HG02943 (cell line): ENCODE results near the gene OR2D2.
"Not testable (repeated sequence)": the region's sequence is repeated elsewhere in the genome, so short reads cannot be mapped to it uniquely, and the experiment has no call there.

Experiments
- ATAC-seq: cut with Tn5 transposase; IDR thresholded peaks from one replicate; pipeline ENCODE4 v1.9.1; 2021; ENCODE audit warnings: mild to moderate bottlenecking, low read depth, moderate library complexity; ENCODE audit not compliant: unreplicated experiment

The OR2D2 gene

GRCh38 chr11:6887711-6888110 is 4.6 kb downstream of the OR2D2 start:
- ATAC-seq: not testable (repeated sequence)

GRCh38 chr11:6882751-6883150 is 9.5 kb downstream of the OR2D2 start:
- no peak for ATAC-seq

- ATAC-seq: no peak
Measured at GRCh38 chr11:6876914-6877313, 15.4 kb downstream of the OR2D2 start.

- no peak for ATAC-seq
Measured at GRCh38 chr11:6876325-6876724, 16.0 kb downstream of the OR2D2 start, which contains the start of gene OR10A4. TSS of gene OR10A4 (plus strand) at chr11:6876625. CDS start at chr11:6876648, 23 bp downstream.

GRCh38 chr11:6875761-6876160 is 16.5 kb downstream of the OR2D2 start:
- ATAC-seq: no peak

GRCh38 chr11:6871278-6871677 is 21.0 kb downstream of the OR2D2 start:
- ATAC-seq: no peak

- ATAC-seq: no peak
Measured at GRCh38 chr11:6864438-6864837, 27.9 kb downstream of the OR2D2 start.

DNA sequence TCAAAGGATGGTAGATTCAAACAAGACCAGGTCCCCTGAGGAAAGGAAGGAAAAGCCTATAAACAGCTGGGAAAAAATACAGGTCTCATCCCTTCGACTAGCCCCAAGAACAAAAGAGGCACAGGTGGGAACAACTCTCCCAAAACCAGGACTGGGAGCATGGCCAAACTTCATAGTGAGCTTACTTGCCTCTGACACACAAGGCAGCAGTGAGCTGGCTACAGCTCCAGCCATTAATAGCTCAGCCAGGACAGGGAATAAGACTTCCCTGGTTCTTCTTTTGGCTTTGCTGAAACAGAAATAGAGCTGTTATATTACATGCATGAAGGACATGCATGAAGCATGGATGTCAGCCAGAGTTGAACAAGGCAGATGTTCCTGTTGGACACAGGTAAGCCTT is 29.3 kb downstream of the OR2D2 start, which contains the start of gene OR10A2:
TSS of gene OR10A2 (plus strand) at position 97 of the 400 bp plus-strand sequence. CDS start 6,698 bp downstream, outside the sequence.
- no peak for ATAC-seq

DNA sequence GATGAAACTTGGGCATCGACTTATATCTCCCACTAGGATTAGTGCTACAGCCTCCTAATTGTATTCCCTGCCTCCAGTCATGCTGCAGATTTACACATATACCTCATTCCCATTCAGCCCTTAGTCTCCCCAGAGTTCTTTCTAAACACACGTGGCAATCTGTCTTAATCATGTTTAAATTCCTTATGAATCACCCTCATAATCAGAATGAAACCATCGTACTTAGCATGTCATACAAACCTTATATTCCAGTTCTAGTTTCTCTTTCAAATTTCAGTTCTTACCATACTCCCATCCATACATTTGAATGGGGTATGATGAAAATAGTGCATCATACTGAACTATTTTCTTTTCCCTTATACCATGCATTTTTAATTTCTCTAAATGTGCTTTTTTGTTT is 35.4 kb downstream of the OR2D2 start:
- ATAC-seq: no peak

DNA sequence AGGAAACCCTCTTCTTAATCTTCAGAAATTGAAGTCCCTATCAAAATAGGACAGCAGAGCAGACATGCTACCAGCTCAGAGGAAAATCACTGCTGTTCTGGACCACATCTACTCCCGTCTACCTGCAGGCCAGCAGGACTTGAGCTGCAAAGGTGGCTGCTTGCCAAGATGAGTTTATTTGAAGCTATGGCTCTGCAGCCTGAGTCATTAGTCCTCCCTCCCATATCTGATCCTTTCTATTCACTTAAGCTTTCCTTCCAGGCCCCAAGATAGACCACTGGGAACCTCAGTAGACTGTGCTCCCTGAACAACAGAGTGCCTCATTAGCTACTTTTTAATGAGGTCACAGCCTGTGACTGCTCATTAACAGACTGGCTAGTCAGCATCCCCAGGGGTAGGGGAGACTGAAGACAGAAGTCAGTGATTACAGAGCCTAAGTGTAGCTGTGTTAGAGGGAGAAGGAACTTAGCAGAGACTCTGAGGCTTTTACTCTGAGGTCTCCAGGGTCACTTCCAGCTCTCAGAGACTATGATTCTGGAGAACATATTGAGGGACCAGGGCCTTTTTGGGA is 36.2 kb downstream of the OR2D2 start:
- ATAC-seq: no peak

- ATAC-seq: not testable (repeated sequence)
Measured at GRCh38 chr11:6854801-6855200, 37.5 kb downstream of the OR2D2 start.

DNA sequence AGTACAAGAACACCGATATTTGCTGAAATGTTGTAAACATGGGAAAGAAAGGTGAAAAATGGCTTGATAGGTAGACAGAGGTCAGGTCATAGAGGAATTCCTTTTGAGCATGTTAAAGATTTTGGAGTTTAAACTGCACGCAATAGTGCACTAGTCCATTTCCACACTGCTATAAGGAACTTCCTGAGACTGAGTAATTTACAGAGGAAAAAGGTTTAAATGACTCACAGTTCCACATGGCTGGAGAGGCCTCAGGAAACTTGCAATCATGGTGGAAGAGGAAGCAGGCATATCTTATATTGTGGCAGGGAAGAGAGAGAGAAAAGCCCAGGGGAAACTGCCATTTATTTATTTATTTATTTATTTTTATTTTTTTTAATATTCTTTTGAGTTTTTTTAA is 41.8 kb downstream of the OR2D2 start:
- no peak for ATAC-seq

- ATAC-seq: no peak
Measured at GRCh38 chr11:6845383-6845782, 46.9 kb downstream of the OR2D2 start, which contains the start of gene OR10A5. TSS of gene OR10A5 (plus strand) at chr11:6845683. CDS start at chr11:6845683, 0 bp downstream.

DNA sequence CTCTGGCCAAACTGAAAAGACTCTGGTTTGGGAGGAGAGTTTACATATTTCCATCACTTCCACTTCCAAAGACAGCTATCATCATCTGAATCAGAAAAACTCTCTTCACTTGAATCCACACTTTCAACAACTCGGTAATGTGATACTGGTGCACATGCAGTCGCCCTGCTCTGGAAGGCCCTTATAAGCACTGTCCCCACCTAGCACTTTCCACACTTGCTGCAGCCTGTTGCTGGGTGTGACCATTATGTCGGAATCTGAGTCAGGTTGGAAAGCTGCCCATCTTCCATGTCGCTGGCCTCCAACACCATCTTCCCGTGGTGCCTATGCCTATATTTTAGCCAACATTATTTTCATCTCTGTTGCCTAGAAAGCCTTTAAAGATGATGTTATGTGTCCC is 47.9 kb downstream of the OR2D2 start:
- no peak for ATAC-seq

DNA sequence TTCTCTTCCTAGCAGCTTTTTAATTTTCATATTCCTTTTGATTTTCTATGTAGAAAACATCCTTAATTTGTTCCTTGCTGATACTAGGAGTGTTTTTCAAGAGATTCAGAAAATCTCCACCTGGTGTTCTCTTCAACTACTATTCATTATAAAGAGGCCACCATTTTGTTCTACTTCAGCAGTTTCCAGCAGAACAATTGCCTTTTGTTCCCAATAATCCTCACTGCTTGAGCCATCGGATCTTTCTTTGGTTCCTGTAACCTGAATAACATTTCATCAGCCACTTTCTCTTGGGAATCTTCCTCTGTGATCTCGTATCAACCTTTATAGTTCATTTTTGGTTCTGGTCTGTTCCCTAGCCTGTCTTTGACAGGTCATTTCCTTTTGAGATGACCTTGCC is 48.6 kb downstream of the OR2D2 start:
- ATAC-seq: no peak

DNA sequence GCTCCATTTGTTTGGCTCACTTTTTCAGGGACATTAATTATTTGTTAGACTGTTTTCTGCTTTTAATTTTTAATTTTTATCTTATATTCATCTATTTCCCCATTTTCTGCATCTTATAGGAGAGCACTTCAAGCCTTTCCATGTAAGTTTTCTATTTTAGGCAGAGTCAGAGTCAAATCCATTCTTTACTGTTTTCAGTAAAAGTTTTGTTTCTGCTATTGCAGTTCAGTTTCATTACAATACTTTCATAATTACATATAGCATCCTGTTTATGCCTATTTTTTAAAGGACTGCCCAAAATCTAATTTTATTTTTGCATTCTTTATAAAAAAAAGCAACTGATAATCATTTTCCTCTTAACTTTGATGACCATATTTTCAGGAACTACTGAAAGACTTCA is 50.6 kb downstream of the OR2D2 start:
- no peak for ATAC-seq
